Measurements from ENCODE around the gene MYO1E.

MYO1E gene

GRCh38 chr15:59094077-59094476 lies 278.6 kb downstream of the MYO1E start:
- DNase-seq (ENCODE audit: low read depth in 4 of 4, low spot score in 1 of 4), result no peak

- no peak for DNase-seq (ENCODE audit: low read depth in 4 of 4, low spot score in 1 of 4)
Observed at GRCh38 chr15:59087731-59088130, 284.9 kb downstream of the MYO1E start.
